Astrocyte (in vitro differentiated cells and primary cell): ENCODE data around the gene EXOG.

ENCODE experiments used
- CTCF ChIP-seq: IDR thresholded peaks from 2 replicates; pipeline ENCODE4 v1.5.1; 2011; ENCODE audit warnings: low read depth, mild to moderate bottlenecking, inconsistent platforms, low read length, moderate library complexity; ENCODE audit not compliant: insufficient read depth
- EZH2 ChIP-seq: IDR thresholded peaks from 2 replicates; pipeline ENCODE4 v1.6.1; 2012; ENCODE audit warnings: mild to moderate bottlenecking, low read length, inconsistent platforms; ENCODE audit not compliant: insufficient read depth

DNA sequence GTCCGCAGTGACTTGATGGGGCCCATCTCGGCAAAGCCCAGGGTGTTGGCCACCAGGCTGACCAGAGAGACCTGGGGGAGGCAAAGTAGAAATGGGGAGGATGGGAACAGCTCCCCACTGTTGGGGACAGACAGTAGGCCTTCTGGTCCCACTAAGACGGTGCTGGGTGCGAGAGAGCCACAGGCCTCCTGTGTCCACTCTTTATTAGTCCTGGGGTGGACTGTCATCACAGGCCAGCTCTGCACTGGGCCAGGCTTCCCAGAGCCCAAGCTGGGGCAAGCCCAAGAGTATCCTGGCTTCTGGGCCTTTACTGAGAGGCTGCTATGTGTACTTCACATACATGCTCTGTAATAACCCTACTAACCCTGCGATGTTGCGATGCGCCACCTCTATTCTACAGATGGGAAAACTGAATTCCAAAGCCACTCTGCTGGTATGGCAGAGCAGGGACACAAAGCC lies 66.4 kb downstream of the EXOG start:
- TF ChIP-seq EZH2 (no peak), CTCF (no peak)
